HepG2 (cell line): Measurements from ENCODE around the gene AMIGO1. TPM values are rescaled to one million over a fixed set of nuclear protein-coding genes. Genes with fewer than 3 reads are reported as not detected.

Experiments used
- ATF4 ChIP-seq, 2 experiments: fragments of 450-650 bp in 1 of 2; sonication (generic) in 1 of 2; formaldehyde crosslinking; IDR thresholded peaks; 2 replicates each; pipeline versions ENCODE4 v1.5.0 to v1.8.0; 2020 to 2022; ENCODE audit warnings: mild to moderate bottlenecking in 1 of 2, missing genetic modification reagents in 1 of 2
- BCL3 ChIP-seq: sonication (generic); formaldehyde crosslinking; IDR thresholded peaks from 2 replicates; pipeline ENCODE4 v1.5.1; 2020; ENCODE audit warnings: mild to moderate bottlenecking, missing genetic modification reagents, moderate library complexity
- CCDC6 ChIP-seq: sonication (generic); formaldehyde crosslinking; IDR thresholded peaks from 2 replicates; pipeline ENCODE4 v1.8.1; 2022; ENCODE audit warnings: mild to moderate bottlenecking, missing genetic modification reagents, moderate library complexity
- FOXC1 ChIP-seq: sonication (generic); formaldehyde crosslinking; IDR thresholded peaks from 2 replicates; pipeline ENCODE4 v1.8.0; 2022; ENCODE audit warnings: mild to moderate bottlenecking, missing genetic modification reagents, borderline replicate concordance
- HNF4G ChIP-seq, 2 experiments: sonication (generic) in 1 of 2; formaldehyde crosslinking in 1 of 2; IDR thresholded peaks; 2 replicates each; pipeline versions ENCODE4 v1.4.0 to v1.6.1; 2011 to 2020; ENCODE audit warnings: borderline replicate concordance in 2 of 2, low read depth in 2 of 2, mild to moderate bottlenecking in 2 of 2, low read length in 1 of 2, missing genetic modification reagents in 1 of 2, moderate library complexity in 1 of 2
- MBD4 ChIP-seq: IDR thresholded peaks from 2 replicates; pipeline ENCODE4 v1.6.1; 2012; ENCODE audit warnings: low read length, inconsistent platforms, borderline replicate concordance
- MLX ChIP-seq: IDR thresholded peaks from 2 replicates; pipeline ENCODE4 v1.6.1; 2016
- NRL ChIP-seq: sonication (generic); formaldehyde crosslinking; IDR thresholded peaks from 2 replicates; pipeline ENCODE4 v1.5.0; 2020; ENCODE audit warnings: missing genetic modification reagents, mild to moderate bottlenecking, moderate library complexity, borderline replicate concordance
- PATZ1 ChIP-seq: sonication (generic); formaldehyde crosslinking; IDR thresholded peaks from 2 replicates; pipeline ENCODE4 v1.4.0; 2020; ENCODE audit warnings: missing genetic modification reagents
- POLR2AphosphoS2 ChIP-seq: IDR thresholded peaks from 2 replicates; pipeline ENCODE4 v1.6.1; 2011; ENCODE audit warnings: low read depth, low read length, improper control_type of control experiment
- SIX4 ChIP-seq: sonication (generic); formaldehyde crosslinking; IDR thresholded peaks from 2 replicates; pipeline ENCODE4 v1.4.0; 2020; ENCODE audit warnings: missing genetic modification reagents
- TEF ChIP-seq: sonication (generic); formaldehyde crosslinking; IDR thresholded peaks from 2 replicates; pipeline ENCODE4 v1.5.0; 2020; ENCODE audit warnings: missing genetic modification reagents
- ZNF512B ChIP-seq: sonication (generic); formaldehyde crosslinking; IDR thresholded peaks from 2 replicates; pipeline ENCODE4 v1.5.1; 2020; ENCODE audit warnings: missing genetic modification reagents, mild to moderate bottlenecking, borderline replicate concordance
- ZNF710 ChIP-seq: sonication (generic); formaldehyde crosslinking; IDR thresholded peaks from 2 replicates; pipeline ENCODE4 v1.5.0; 2020; ENCODE audit warnings: mild to moderate bottlenecking, missing genetic modification reagents, borderline replicate concordance
- ZNF788 ChIP-seq: sonication (generic); formaldehyde crosslinking; IDR thresholded peaks from 2 replicates; pipeline ENCODE4 v1.5.0; 2020; ENCODE audit warnings: mild to moderate bottlenecking, missing genetic modification reagents, borderline replicate concordance
- ZSCAN31 ChIP-seq: sonication (generic); formaldehyde crosslinking; IDR thresholded peaks from 2 replicates; pipeline ENCODE4 v1.5.0; 2020; ENCODE audit warnings: low read depth, mild to moderate bottlenecking, missing genetic modification reagents
- polyA plus RNA-seq, 8 experiments: library from polyadenylated mRNA; depleted of rRNA in 3 of 8; stranded (reverse) in 7 of 8; unstranded in 1 of 8; fragments of >200 nt; fragmentation: Illumina TruSeq in 4 of 8; extraction: Trizol in 4 of 8; gene quantifications; 2 replicates each; pipeline versions ENCODE4 v1.2.1 to v1.2.3, GENCODE V29; 2011 to 2016; ENCODE audit warnings: low read depth in 4 of 8, missing spikeins in 1 of 8, mixed read lengths in 1 of 8; ENCODE audit not compliant: insufficient read depth in 1 of 8
- total RNA-seq, 5 experiments: library from RNA; depleted of rRNA; stranded (reverse); fragments of >200 nt; fragmentation: Illumina TruSeq; extraction: Trizol; gene quantifications; 2 replicates each; pipeline ENCODE4 v1.2.3, GENCODE V29; 2016; ENCODE audit warnings: low read depth in 1 of 5

The AMIGO1 gene
- total and polyA plus RNA-seq, 2 of the 13 experiments (the other 11 are each of a cell fraction or from before 2014, with no cell fraction given) = 0.40 to 1.3 TPM

GRCh38 chr1:109546311-109547109 is 37.0 kb upstream of the AMIGO1 start (continued):
- TF ChIP-seq ATF4 (CRISPR knock-in tag; IDR thresholded peaks at IDR 0.05) = no peak
- TF ChIP-seq ZNF512B (CRISPR knock-in tag) = no peak
- no peak for TF ChIP-seq HNF4G (IDR thresholded peaks at IDR 0.05; ENCODE audit: borderline replicate concordance, low read depth, low read length)
- no peak for TF ChIP-seq HNF4G (CRISPR knock-in tag; IDR thresholded peaks at IDR 0.05; ENCODE audit: borderline replicate concordance, low read depth)
- TF ChIP-seq ZSCAN31 (CRISPR knock-in tag) = no peak
- TF ChIP-seq TEF = no peak
- no peak for TF ChIP-seq MLX (CRISPR knock-in tag)
- TF ChIP-seq SIX4 (CRISPR knock-in tag) = no peak
- no peak for TF ChIP-seq BCL3 (CRISPR knock-in tag)
- no peak for TF ChIP-seq ZNF710 (CRISPR knock-in tag)
- TF ChIP-seq MBD4 = no peak
- TF ChIP-seq CCDC6 = no peak
- TF ChIP-seq NRL (CRISPR knock-in tag) = no peak
- TF ChIP-seq PATZ1 (CRISPR knock-in tag) = peak; percentile 74
- no peak for TF ChIP-seq FOXC1 (CRISPR knock-in tag)
- TF ChIP-seq ZNF788 (CRISPR knock-in tag) = no peak; the same call in 1 of the 2 replicates
- no peak for TF ChIP-seq POLR2AphosphoS2
